Measurements from ENCODE around the gene DIP2C. TPM values are rescaled to one million over a fixed set of nuclear protein-coding genes. Genes with fewer than 3 reads are reported as not detected.
"Not testable (repeated sequence)": the region's sequence is repeated elsewhere in the genome, so short reads cannot be mapped to it uniquely, and the experiment has no call there.

DIP2C gene
- polyA plus RNA-seq, 4 donors, result 3.1 to 13.3 (median 4.7) TPM

GRCh38 chr10:307659-308058 lies 381.8 kb downstream of the DIP2C start:
- 31 to 72% (median 65%) methylated on average over 16 to 18 of the region's 18 CpGs for WGBS, 3 donors
- peak overlapping the region in 2 of 3 donors; percentile 8 to 40 for H3K27ac ChIP-seq (ENCODE audit: low read depth in 1 of 3, low read length in 2 of 3)
- H3K27me3 ChIP-seq (ENCODE audit: control insufficient read depth in 3 of 3, insufficient read depth in 3 of 3, low read length in 3 of 3), result no peaks in the 10 kb centered on the region

GRCh38 chr10:306675-307185 lies 382.7 kb downstream of the DIP2C start:
- no peak for FAIRE-seq
- Histone ChIP-seq H3K4me1 (ENCODE audit: control insufficient read depth in 3 of 3, insufficient read depth in 2 of 3, low read depth in 1 of 3, low read length in 2 of 3) (peaks cover 0 to 21% (median 0%) of the 10 kb centered on the region in 3 donors), H3K4me3 (ENCODE audit: low read depth in 1 of 3, low read length in 3 of 3) (no peak overlapping the region), H3K27me3 (ENCODE audit: control insufficient read depth in 3 of 3, insufficient read depth in 3 of 3, low read length in 3 of 3) (no peaks in the 10 kb centered on the region), H3K9me3 (ENCODE audit: control insufficient read depth in 2 of 2, insufficient read depth in 1 of 2, low read depth in 1 of 2, low read length in 1 of 2) (no peaks in the 10 kb centered on the region), H3K27ac (ENCODE audit: low read depth in 1 of 3, low read length in 2 of 3) (peak overlapping the region in 1 of 3 donors; percentile 20), H3K36me3 (ENCODE audit: control insufficient read depth in 3 of 3, insufficient read depth in 2 of 3, low read depth in 1 of 3, low read length in 3 of 3) (peaks cover 0 to 58% (median 0%) of the 10 kb centered on the region in 3 donors)
- peak; percentile 38 to 46 for DNase-seq
- WGBS, 3 donors, result 25 to 55% (median 30%) methylated on average over 8 of the region's 8 CpGs

More at GRCh38 chr10:307659-308058, 381.8 kb downstream of the DIP2C start:
- H3K36me3 ChIP-seq (ENCODE audit: control insufficient read depth in 3 of 3, insufficient read depth in 2 of 3, low read depth in 1 of 3, low read length in 3 of 3), result peaks cover 0 to 57% (median 0%) of the 10 kb centered on the region in 3 donors
- no peak overlapping the region for H3K4me3 ChIP-seq (ENCODE audit: low read depth in 1 of 3, low read length in 3 of 3)
- no peaks in the 10 kb centered on the region for H3K9me3 ChIP-seq (ENCODE audit: control insufficient read depth in 2 of 2, insufficient read depth in 1 of 2, low read depth in 1 of 2, low read length in 1 of 2)
- FAIRE-seq (no peak), DNase-seq (peak in 1 of 2 donors; percentile 20)
- peaks cover 0 to 21% (median 0%) of the 10 kb centered on the region in 3 donors for H3K4me1 ChIP-seq (ENCODE audit: control insufficient read depth in 3 of 3, insufficient read depth in 2 of 3, low read depth in 1 of 3, low read length in 2 of 3)

GRCh38 chr10:306007-306674 lies 383.3 kb downstream of the DIP2C start:
- no peak for FAIRE-seq
- WGBS, 3 donors, result 33 to 79% (median 48%) methylated on average over 6 of the region's 6 CpGs
- H3K4me1 ChIP-seq (ENCODE audit: control insufficient read depth in 3 of 3, insufficient read depth in 2 of 3, low read depth in 1 of 3, low read length in 2 of 3), result peaks cover 0 to 21% (median 0%) of the 10 kb centered on the region in 3 donors
- no peaks in the 10 kb centered on the region for H3K9me3 ChIP-seq (ENCODE audit: control insufficient read depth in 2 of 2, insufficient read depth in 1 of 2, low read depth in 1 of 2, low read length in 1 of 2)
- no peak overlapping the region for H3K27ac ChIP-seq (ENCODE audit: low read depth in 1 of 3, low read length in 2 of 3)
- no peak overlapping the region for H3K4me3 ChIP-seq (ENCODE audit: low read depth in 1 of 3, low read length in 3 of 3)
- no peaks in the 10 kb centered on the region for H3K27me3 ChIP-seq (ENCODE audit: control insufficient read depth in 3 of 3, insufficient read depth in 3 of 3, low read length in 3 of 3)
- no peak for DNase-seq
- peaks cover 0 to 57% (median 0%) of the 10 kb centered on the region in 3 donors for H3K36me3 ChIP-seq (ENCODE audit: control insufficient read depth in 3 of 3, insufficient read depth in 2 of 3, low read depth in 1 of 3, low read length in 3 of 3)

GRCh38 chr10:305034-305433 lies 384.4 kb downstream of the DIP2C start:
- Histone ChIP-seq H3K27me3 (ENCODE audit: control insufficient read depth in 3 of 3, insufficient read depth in 3 of 3, low read length in 3 of 3) (no peaks in the 10 kb centered on the region), H3K36me3 (ENCODE audit: control insufficient read depth in 3 of 3, insufficient read depth in 2 of 3, low read depth in 1 of 3, low read length in 3 of 3) (peaks cover 0 to 56% (median 0%) of the 10 kb centered on the region in 3 donors), H3K4me1 (ENCODE audit: control insufficient read depth in 3 of 3, insufficient read depth in 2 of 3, low read depth in 1 of 3, low read length in 2 of 3) (peaks cover 0 to 21% (median 0%) of the 10 kb centered on the region in 3 donors), H3K27ac (ENCODE audit: low read depth in 1 of 3, low read length in 2 of 3) (no peak overlapping the region), H3K9me3 (ENCODE audit: control insufficient read depth in 2 of 2, insufficient read depth in 1 of 2, low read depth in 1 of 2, low read length in 1 of 2) (no peaks in the 10 kb centered on the region), H3K4me3 (ENCODE audit: low read depth in 1 of 3, low read length in 3 of 3) (no peak overlapping the region)
- no peak for DNase-seq
- 91 to 96% (median 92%) methylated on average over 4 of the region's 4 CpGs for WGBS, 3 donors
- no peak for FAIRE-seq

- H3K9me3 ChIP-seq (ENCODE audit: control insufficient read depth in 2 of 2, insufficient read depth in 1 of 2, low read depth in 1 of 2, low read length in 1 of 2), result no peaks in the 10 kb centered on the region
- WGBS, 3 donors, result 94 to 97% (median 97%) methylated on average over 9 of the region's 9 CpGs
- H3K4me3 ChIP-seq (ENCODE audit: low read depth in 1 of 3, low read length in 3 of 3), result no peak overlapping the region
- H3K27ac ChIP-seq (ENCODE audit: low read depth in 1 of 3, low read length in 2 of 3), result no peak overlapping the region
- DNase-seq, result no peak
- no peaks in the 10 kb centered on the region for H3K27me3 ChIP-seq (ENCODE audit: control insufficient read depth in 3 of 3, insufficient read depth in 3 of 3, low read length in 3 of 3)
- H3K36me3 ChIP-seq (ENCODE audit: control insufficient read depth in 3 of 3, insufficient read depth in 2 of 3, low read depth in 1 of 3, low read length in 3 of 3), result peaks cover 0 to 39% (median 0%) of the 10 kb centered on the region in 3 donors
- FAIRE-seq, result no peak
- no peaks in the 10 kb centered on the region for H3K4me1 ChIP-seq (ENCODE audit: control insufficient read depth in 3 of 3, insufficient read depth in 2 of 3, low read depth in 1 of 3, low read length in 2 of 3)
Measured at GRCh38 chr10:301536-301935, 387.9 kb downstream of the DIP2C start.

- not testable (repeated sequence) for H3K9me3 ChIP-seq (ENCODE audit: control insufficient read depth in 2 of 2, insufficient read depth in 1 of 2, low read depth in 1 of 2, low read length in 1 of 2); H3K27ac ChIP-seq (ENCODE audit: low read depth in 1 of 3, low read length in 2 of 3); FAIRE-seq; H3K4me1 ChIP-seq (ENCODE audit: control insufficient read depth in 3 of 3, insufficient read depth in 2 of 3, low read depth in 1 of 3, low read length in 2 of 3); H3K4me3 ChIP-seq (ENCODE audit: low read depth in 1 of 3, low read length in 3 of 3); H3K27me3 ChIP-seq (ENCODE audit: control insufficient read depth in 3 of 3, insufficient read depth in 3 of 3, low read length in 3 of 3); DNase-seq
- peaks cover 0 to 34% (median 0%) of the 10 kb centered on the region in 3 donors for H3K36me3 ChIP-seq (ENCODE audit: control insufficient read depth in 3 of 3, insufficient read depth in 2 of 3, low read depth in 1 of 3, low read length in 3 of 3)
- WGBS, 3 donors, result 96 to 97% (median 96%) methylated on average over 16 to 31 of the region's 31 CpGs
Measured at GRCh38 chr10:300580-300979, 388.9 kb downstream of the DIP2C start.

GRCh38 chr10:299969-300368 lies 389.5 kb downstream of the DIP2C start:
- H3K27me3 ChIP-seq (ENCODE audit: control insufficient read depth in 3 of 3, insufficient read depth in 3 of 3, low read length in 3 of 3), result no peaks in the 10 kb centered on the region
- no peak overlapping the region for H3K4me3 ChIP-seq (ENCODE audit: low read depth in 1 of 3, low read length in 3 of 3)
- H3K27ac ChIP-seq (ENCODE audit: low read depth in 1 of 3, low read length in 2 of 3), result no peak overlapping the region
- H3K9me3 ChIP-seq (ENCODE audit: control insufficient read depth in 2 of 2, insufficient read depth in 1 of 2, low read depth in 1 of 2, low read length in 1 of 2), result no peaks in the 10 kb centered on the region
- FAIRE-seq, result no peak
- H3K4me1 ChIP-seq (ENCODE audit: control insufficient read depth in 3 of 3, insufficient read depth in 2 of 3, low read depth in 1 of 3, low read length in 2 of 3), result no peaks in the 10 kb centered on the region
- H3K36me3 ChIP-seq (ENCODE audit: control insufficient read depth in 3 of 3, insufficient read depth in 2 of 3, low read depth in 1 of 3, low read length in 3 of 3), result peaks cover 0 to 33% (median 0%) of the 10 kb centered on the region in 3 donors
- no peak for DNase-seq
- WGBS, 3 donors, result 89 to 95% (median 93%) methylated on average over 7 of the region's 7 CpGs

GRCh38 chr10:299512-299911 lies 390.0 kb downstream of the DIP2C start:
- H3K4me3 ChIP-seq (ENCODE audit: low read depth in 1 of 3, low read length in 3 of 3), result no peak overlapping the region
- FAIRE-seq (no peak), DNase-seq (no peak)
- no peaks in the 10 kb centered on the region for H3K4me1 ChIP-seq (ENCODE audit: control insufficient read depth in 3 of 3, insufficient read depth in 2 of 3, low read depth in 1 of 3, low read length in 2 of 3)
- WGBS, 3 donors, result 86 to 97% (median 91%) methylated on average over 2 of the region's 2 CpGs
- no peaks in the 10 kb centered on the region for H3K27me3 ChIP-seq (ENCODE audit: control insufficient read depth in 3 of 3, insufficient read depth in 3 of 3, low read length in 3 of 3)
- no peak overlapping the region for H3K27ac ChIP-seq (ENCODE audit: low read depth in 1 of 3, low read length in 2 of 3)
- no peaks in the 10 kb centered on the region for H3K9me3 ChIP-seq (ENCODE audit: control insufficient read depth in 2 of 2, insufficient read depth in 1 of 2, low read depth in 1 of 2, low read length in 1 of 2)
- peaks cover 0 to 33% (median 0%) of the 10 kb centered on the region in 3 donors for H3K36me3 ChIP-seq (ENCODE audit: control insufficient read depth in 3 of 3, insufficient read depth in 2 of 3, low read depth in 1 of 3, low read length in 3 of 3)

Data from small intestine (tissue), 7 donors.